HK-2 (cell line): ENCODE results near the gene TSPAN18.

Experiments
- DNase-seq: peaks from one replicate; pipeline ENCODE4 v3.0.0-alpha.2; 2018; ENCODE audit not compliant: unreplicated experiment

The TSPAN18 gene

GRCh38 chr11:44848203-44848962 is 121.6 kb downstream of the TSPAN18 start:
- DNase-seq: no peak

- no peak for DNase-seq
These were observed 122.2 kb downstream of the TSPAN18 start for GRCh38 chr11:44848963-44849350.

GRCh38 chr11:44849424-44849823 is 122.7 kb downstream of the TSPAN18 start:
- DNase-seq: no peak

- DNase-seq: no peak
These were observed 123.2 kb downstream of the TSPAN18 start for GRCh38 chr11:44849922-44850321.

GRCh38 chr11:44851496-44851895 is 124.7 kb downstream of the TSPAN18 start:
- no peak for DNase-seq

GRCh38 chr11:44852159-44852747 is 125.5 kb downstream of the TSPAN18 start:
- DNase-seq: no peak

- no peak for DNase-seq
These were observed 126.2 kb downstream of the TSPAN18 start for GRCh38 chr11:44852952-44853351.

GRCh38 chr11:44853666-44854065 is 126.9 kb downstream of the TSPAN18 start:
- DNase-seq: no peak

- DNase-seq: no peak
These were observed 127.3 kb downstream of the TSPAN18 start for GRCh38 chr11:44854086-44854485.

GRCh38 chr11:44854741-44855492 is 128.2 kb downstream of the TSPAN18 start:
- DNase-seq: no peak

GRCh38 chr11:44855493-44855849 is 128.7 kb downstream of the TSPAN18 start:
- no peak for DNase-seq

- DNase-seq: no peak
These were observed 130.8 kb downstream of the TSPAN18 start for GRCh38 chr11:44857490-44858090.

- no peak for DNase-seq
These were observed 132.2 kb downstream of the TSPAN18 start for GRCh38 chr11:44858796-44859527.

- DNase-seq: no peak
These were observed 132.8 kb downstream of the TSPAN18 start for GRCh38 chr11:44859528-44859925.

GRCh38 chr11:44860346-44860745 is 133.6 kb downstream of the TSPAN18 start:
- no peak for DNase-seq

GRCh38 chr11:44861849-44862557 is 135.2 kb downstream of the TSPAN18 start:
- DNase-seq: peak; percentile 91

GRCh38 chr11:44862558-44863101 is 135.9 kb downstream of the TSPAN18 start:
- DNase-seq: no peak

GRCh38 chr11:44863231-44863630 is 136.5 kb downstream of the TSPAN18 start:
- DNase-seq: no peak

GRCh38 chr11:44865866-44866272 is 139.1 kb downstream of the TSPAN18 start:
- no peak for DNase-seq

- DNase-seq: no peak
These were observed 139.5 kb downstream of the TSPAN18 start for GRCh38 chr11:44866286-44866685.

GRCh38 chr11:44868021-44868420 is 141.3 kb downstream of the TSPAN18 start:
- DNase-seq: no peak
